ENCODE data around the gene MAGEA9B. TPM values are rescaled to one million over a fixed set of nuclear protein-coding genes. Genes with fewer than 3 reads are reported as not detected.
"Not testable (repeated sequence)": the region's sequence is repeated elsewhere in the genome, so short reads cannot be mapped to it uniquely, and the experiment has no call there.

MAGEA9B gene
- total RNA-seq, 1 donor from 2014 or later = not detected

- ATAC-seq = peak; percentile 77
These were observed 16.6 kb downstream of the MAGEA9B start for GRCh38 chrX:149570668-149571067.

- no peak for ATAC-seq
These were observed 17.5 kb downstream of the MAGEA9B start for GRCh38 chrX:149569770-149570169.

GRCh38 chrX:149568701-149569296 lies 18.5 kb downstream of the MAGEA9B start:
- ATAC-seq = no peak

DNA sequence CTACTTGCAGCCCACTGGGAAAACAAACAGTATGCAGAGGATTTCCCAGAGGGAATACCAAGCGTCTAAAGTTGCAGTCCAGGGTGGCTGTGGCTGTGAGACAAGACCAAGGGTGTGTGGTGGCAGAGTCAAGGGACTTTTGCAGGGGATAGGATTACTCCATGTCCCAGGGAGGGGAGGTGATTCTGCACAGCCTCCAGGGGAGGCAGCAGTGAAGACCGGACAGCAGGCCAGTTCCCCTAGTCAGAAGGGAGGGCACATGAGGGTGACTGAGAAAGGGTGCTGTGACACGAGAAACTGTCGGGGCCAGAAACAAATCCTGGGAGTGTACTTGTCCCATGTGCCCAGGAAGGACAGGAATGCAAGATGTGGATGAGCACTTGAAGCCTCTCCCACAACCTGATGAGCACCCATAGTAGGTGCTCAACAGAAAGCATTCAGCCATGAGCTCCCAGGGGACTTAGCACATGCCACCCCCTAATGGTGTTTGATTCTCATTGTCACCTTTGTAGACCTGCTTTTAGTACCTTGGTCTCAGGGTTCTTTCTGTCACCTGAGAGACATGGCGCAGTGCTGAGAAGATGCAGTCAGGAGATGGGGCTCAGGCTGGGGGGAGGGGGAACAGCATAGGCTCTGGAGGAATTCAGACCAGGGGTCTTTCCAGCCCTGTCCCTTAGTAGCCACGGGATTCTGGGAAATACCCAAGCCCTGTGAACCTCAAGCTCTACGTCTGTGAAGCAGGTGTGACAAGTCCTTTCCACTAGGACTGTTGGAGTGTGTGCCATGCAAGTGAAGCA lies 19.4 kb downstream of the MAGEA9B start:
- ATAC-seq = no peak

DNA sequence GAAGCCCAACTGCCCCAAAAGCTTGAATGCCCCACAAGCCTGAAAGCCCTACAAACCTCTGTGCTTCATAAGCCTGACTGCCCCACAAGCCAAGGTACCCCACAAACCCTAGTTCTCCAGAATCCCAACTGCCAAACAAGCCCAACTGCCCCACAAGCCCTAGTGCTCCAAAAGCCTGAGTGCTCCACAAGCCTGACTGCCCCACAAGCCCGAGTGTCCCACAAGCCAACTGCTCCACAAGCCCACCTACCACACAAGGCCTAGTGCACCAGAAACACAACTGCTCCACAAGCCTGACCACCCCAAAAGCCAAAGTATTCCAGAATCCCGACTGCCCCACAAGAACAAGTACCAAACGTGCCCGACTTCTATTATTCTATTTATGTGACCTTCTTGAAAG lies 23.9 kb downstream of the MAGEA9B start:
- ATAC-seq = no peak

DNA sequence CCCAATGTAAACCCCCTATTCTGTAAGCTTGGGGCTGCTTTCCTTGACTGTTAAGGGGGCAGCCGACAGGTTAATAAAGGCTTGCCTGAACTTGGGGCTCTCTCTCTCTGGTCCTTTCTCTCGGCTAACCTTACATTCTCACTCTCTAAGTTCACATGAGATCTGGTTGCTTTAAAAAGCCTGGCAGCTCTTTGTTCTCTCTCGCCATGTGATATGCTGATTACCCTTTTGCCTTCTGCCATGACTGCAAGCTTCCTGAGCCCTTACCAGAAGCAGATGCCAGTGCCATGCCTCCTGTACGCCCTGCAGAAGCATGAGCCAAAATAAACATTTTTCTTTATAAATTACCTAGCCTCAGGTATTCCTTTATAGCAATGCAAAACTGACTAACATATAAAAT lies 32.0 kb downstream of the MAGEA9B start:
- not testable (repeated sequence) for ATAC-seq

DNA sequence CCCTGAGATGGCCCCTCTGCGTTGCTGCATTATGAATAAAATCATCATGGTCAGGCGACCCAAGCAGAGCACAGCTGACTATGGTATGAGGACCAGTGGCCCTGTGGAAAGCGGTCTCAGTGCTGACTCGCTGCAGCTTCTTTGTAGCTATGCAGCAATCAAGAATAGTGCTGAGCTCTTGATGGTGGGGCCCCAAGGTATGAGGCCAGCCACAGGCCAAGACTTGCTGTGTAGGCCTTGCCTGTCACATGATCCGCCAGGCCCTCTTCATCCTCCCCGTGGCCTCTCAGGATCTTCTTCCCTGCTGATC lies 35.4 kb downstream of the MAGEA9B start:
- peak; percentile 29 for ATAC-seq

- not testable (repeated sequence) for ATAC-seq
These were observed 35.9 kb downstream of the MAGEA9B start for GRCh38 chrX:149551245-149551938.

DNA sequence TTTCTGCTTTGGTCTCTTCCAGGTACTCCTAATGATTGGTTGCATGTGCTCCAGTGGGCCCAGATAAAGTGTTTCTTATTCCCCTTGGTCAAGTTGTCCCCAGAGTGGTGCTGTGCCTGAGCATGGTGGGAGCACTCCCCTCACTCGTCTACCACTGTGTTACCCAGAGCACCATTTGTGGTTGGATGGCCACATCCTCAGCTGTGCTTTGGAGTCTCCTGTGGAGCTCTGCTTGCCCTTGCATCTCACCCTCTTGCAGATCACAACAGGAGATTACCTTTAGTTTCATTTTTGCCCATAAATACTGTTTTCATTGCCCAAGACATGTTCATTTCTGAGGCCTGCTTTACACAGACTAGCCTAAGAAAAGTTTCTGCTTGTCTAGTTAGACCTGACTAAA lies 36.8 kb downstream of the MAGEA9B start:
- ATAC-seq = not testable (repeated sequence)

- ATAC-seq = not testable (repeated sequence)
These were observed 37.6 kb downstream of the MAGEA9B start, which contains the start of gene HSFX3 for GRCh38 chrX:149549701-149550100. Gene HSFX3 (minus strand): TSS chrX:149549924. CDS start chrX:149549852, 72 bp downstream.

DNA sequence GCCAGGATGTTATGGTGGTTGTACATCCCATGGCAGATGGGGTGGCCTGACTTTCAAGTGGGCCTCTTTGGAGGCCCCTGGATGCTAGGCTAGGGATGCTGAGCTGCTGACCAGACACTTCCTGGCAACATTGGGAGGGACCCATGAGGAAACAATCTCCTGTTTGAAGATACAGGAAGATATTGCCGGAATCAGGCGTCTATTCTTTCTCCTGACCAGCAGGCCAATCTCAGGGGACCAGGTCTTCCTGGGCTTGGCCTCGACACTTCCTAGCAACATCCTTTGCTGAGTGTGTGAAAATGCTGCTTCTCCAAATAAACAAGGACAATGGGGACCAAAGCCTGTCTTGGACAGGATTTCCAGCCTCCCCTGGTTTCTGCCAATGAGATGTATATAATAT lies 39.5 kb downstream of the MAGEA9B start:
- not testable (repeated sequence) for ATAC-seq

- ATAC-seq = not testable (repeated sequence)
These were observed 40.3 kb downstream of the MAGEA9B start for GRCh38 chrX:149546962-149547361.

GRCh38 chrX:149545545-149546543 lies 41.4 kb downstream of the MAGEA9B start:
- ATAC-seq = not testable (repeated sequence)

DNA sequence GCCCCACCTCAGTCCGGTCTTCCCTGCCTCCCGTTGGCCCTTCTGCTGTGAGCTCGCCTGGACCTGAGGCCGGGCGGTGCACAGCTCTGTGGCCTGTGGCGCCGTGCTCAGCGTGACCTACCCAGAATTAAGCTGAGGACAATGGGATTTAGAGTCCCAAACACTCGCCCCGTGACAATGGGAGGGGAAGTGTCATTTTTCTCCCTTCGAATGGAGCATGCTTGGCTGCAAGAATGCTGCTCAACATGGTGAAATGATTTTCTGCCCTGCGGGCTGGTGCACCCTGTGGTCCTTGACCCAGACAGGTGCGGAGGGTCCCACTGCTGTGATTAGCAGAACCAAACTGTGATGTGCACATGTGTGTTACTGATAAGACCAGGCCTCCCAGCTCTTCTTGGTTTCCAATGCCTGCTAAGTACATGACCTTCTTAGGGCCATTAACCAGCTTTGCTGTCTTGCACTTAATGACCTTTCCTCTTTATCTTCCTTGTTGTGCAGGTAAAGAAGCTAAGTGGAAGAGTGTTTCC lies 45.7 kb downstream of the MAGEA9B start:
- no peak for ATAC-seq

DNA sequence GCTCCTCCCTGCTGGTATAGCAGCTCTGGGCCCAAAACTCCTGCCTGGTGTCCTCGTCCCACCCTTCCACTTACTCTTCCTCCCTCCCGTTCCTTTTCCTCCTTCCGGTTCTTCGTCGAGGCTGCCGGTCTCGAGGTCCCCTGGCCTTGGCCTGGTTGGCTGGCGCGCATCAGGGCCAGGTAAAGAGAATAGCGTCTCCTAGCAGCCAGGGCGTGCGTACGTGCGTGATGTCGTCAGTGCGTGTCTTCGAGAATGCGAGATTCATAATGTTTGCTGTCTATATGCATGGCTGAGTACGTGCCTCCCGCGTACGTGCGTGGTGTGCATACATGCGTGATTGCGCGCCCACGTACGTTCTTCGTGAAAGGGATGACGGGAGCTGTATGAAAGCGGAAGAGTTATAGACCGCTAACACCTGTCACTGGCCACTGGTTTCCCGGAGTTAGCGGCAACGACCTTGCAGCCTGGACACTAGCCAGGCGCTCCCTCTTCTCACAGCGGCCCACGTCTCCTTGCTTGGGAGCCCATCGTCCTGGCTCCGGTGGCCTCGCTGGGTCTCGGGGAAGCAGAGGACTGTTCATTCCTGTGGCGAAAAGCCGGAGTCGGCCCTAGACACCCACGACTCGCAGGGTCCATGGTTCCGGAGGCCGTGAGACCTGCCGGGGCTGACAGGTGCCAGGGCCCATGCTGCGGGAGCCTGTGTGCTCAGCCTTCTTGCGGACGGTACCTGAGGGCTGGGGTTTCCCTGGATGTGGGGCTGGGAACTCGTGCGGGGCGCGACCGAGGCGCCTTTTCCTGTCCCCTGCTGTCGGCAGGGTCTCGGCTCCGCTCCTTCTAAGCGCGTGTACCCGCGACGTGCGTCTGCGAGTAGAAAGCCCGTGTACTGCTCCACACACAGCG lies 46.4 kb downstream of the MAGEA9B start, which contains the start of gene EOLA1:
Gene EOLA1 (plus strand): TSS at position 392 of the 900 bp plus-strand sequence. CDS start 4,619 bp downstream, outside the sequence.
- peak; percentile 81 for ATAC-seq

DNA sequence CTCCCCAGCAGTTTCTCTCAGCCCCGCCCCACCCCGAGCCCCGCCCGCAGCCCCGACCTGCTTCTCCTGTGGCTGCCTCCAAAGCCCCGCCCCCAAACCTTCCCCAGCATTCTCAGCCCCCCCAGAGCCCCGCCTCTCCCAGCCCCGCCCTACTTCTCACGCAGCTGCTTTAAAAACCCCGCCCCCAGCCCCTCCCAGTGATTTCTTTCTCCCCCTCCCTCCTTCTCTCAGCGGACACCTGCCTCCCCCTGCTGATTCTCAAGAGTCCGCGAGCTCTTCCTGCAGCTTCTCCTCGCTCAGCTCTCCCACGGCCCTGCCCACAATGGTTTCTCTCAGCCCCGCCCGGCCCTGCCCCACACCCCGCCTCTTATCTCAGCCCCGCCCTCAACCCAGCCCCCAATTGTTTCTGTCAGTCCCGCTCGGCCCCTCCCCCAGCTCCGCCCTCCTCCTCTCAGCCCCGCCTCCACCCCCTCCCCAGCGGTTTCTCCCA lies 47.1 kb downstream of the MAGEA9B start:
- ATAC-seq = peak; percentile 77

DNA sequence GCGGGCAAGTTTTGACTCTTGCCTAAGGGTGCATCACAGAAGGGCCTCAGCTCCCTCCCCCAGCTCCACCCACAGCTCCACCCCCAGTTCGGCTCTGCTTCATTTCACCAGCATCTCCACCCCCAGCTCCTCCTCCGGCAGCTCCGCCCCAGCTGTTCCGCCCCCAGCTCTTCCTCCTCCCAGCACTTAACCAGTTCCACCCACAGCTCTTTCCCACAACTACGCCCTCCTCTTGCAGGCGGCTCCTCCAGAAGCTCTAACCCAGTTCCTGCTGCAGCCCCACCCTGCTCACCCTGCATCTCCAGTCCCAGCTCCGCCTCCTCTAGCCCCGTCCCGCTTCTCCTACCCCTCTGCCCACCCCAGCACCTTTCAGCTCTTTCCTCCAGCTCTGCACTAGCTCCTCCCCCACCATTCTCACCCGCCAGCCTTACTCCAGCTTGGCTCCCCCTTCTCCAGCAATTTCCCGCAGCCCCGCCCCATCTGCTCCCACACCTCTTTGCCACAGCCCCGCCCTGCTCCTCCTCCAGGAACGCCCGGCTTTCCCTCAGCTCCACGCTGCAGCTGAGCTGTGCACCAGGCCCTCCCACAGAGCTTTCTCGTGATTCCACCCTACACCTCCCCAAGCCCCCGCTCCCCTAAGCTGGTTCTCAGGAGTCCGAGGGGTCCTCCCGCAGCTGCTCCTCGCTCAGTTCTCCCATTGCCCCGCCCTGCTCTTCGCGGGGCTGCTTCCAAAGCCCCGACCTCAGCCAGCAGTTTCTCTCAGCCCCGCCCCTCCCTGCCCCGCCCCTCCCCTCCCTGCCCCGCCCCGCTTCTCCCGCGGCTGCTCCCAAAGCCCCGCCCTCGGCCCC lies 47.8 kb downstream of the MAGEA9B start:
- peak; percentile 68 for ATAC-seq

- not testable (repeated sequence) for ATAC-seq
These were observed 49.8 kb downstream of the MAGEA9B start for GRCh38 chrX:149537474-149537873.

DNA sequence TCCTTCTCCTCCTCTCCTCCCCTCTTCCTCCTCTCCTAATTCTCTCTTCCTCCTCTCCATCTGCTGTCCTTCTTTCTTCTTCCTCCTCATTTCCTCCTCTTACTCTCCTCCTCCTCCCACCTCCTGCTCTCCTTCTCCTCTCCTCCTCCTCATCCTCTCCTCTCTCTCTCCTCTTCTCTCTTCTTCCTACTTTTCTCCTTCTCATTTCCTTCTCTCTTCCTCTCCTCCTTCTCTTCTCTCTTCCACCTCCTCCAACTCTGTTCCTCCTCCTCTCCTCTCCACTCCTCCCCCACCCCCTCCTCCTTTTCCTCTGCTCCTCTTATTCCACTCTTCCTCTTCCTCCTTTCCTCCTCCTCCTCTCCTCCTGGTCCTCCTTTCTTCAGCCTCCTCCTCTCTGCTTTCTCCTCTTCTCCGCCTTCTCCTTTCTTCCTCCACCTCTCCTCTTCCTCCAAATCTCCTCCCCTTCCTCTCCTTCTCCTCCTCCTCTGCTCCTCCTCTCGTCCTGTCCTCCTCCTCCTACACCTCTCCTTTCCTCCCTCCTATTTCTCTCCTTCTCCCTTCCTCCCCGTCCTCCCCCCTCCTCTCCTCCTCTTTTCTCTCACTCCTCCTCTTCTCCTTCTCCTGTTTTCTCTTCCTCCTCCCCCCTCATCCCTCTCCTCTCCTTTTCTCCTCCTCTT lies 52.2 kb downstream of the MAGEA9B start:
- not testable (repeated sequence) for ATAC-seq
